D721Med (cell line): Measurements from ENCODE around the gene MESD.
A peak's percentile ranks its signal among the peaks of the same experiment; 100 is the strongest.

Source experiments
- DNase-seq: peaks from one replicate; pipeline ENCODE4 v3.0.0; 2011; ENCODE audit warnings: low spot score; ENCODE audit not compliant: insufficient read length
- FAIRE-seq: peaks from 2 replicates; lab custom pipeline; 2011; peaks lifted over from hg19 to GRCh38; lab: Jason Lieb, UNC
- TF ChIP-seq, protein P1 (sequence below): IDR thresholded peaks from 2 replicates; pipeline ENCODE4 v1.5.1; 2012; ENCODE audit warnings: mild to moderate bottlenecking, control low read depth; ENCODE audit not compliant: insufficient read depth; ENCODE audit errors: missing control alignments

The MESD gene

DNA sequence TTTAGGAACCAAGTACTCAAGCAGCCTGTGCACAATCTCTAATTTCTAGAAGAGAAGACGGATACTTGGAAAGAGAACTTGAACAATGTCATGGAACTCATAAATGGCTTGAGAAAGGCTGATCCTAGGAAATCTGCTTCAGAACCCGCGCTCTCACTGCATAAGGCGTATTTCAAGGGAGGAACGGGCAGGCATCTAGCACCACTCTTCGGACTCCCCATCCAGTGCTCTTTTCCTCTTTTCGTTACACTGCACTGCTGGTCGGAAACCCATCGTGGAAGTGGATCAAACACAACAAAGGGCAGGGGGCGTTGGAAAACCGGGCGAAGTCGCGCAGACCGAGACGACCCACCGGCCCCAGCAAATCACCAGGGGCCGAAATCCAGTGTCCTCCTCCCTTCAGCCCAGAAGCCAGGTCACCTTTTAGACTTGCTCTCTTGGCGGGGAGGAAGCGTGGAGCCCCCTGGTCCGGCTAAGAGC, 10.6 kb upstream of the MESD start:
- FAIRE-seq: no peak
- no peak for DNase-seq
- TF ChIP-seq, protein P1, sequence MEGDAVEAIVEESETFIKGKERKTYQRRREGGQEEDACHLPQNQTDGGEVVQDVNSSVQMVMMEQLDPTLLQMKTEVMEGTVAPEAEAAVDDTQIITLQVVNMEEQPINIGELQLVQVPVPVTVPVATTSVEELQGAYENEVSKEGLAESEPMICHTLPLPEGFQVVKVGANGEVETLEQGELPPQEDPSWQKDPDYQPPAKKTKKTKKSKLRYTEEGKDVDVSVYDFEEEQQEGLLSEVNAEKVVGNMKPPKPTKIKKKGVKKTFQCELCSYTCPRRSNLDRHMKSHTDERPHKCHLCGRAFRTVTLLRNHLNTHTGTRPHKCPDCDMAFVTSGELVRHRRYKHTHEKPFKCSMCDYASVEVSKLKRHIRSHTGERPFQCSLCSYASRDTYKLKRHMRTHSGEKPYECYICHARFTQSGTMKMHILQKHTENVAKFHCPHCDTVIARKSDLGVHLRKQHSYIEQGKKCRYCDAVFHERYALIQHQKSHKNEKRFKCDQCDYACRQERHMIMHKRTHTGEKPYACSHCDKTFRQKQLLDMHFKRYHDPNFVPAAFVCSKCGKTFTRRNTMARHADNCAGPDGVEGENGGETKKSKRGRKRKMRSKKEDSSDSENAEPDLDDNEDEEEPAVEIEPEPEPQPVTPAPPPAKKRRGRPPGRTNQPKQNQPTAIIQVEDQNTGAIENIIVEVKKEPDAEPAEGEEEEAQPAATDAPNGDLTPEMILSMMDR: no peak

- TF ChIP-seq, protein P1: no peak
- no peak for FAIRE-seq
- no peak for DNase-seq
Measured at GRCh38 chr15:80999623-81000036, 10.0 kb upstream of the MESD start.

DNA sequence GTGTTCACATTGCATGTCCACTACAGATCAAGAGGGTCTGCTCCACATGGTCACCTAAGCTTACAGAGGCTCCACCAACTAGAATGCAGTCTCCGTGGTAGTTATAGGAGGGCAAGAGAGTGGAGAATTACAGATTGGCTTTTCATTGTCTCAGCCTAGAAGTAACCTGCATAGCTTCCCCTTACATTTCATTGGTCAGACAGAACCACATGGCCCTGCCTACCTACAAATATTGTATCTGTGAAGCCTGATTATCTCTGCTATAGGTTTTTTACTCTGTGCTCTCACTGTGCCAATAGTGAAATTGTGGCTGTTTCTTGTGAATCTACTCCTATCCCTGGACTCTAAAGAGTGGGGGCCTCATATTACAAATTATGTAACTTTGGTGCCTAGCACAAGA, 8.6 kb upstream of the MESD start:
- DNase-seq: no peak
- TF ChIP-seq, protein P1: no peak
- no peak for FAIRE-seq

DNA sequence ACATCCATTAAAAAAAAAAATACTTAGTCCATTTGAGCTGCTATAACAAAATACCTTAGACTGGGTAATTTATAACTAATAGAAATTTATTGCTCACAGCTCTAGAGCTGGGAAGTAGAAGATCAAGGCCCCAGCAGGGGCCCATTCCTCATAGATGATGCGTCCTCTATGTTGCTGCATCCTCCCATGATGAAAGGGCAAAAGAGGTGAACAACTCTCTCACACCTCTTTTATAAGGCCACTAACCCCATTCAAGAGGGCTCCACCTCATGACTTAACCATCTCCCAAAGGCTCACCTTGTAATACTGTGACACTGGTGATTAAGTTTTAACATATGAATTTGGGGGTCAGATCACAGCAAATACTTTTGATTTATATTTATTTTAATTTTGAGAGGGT, 8.1 kb upstream of the MESD start:
- TF ChIP-seq, protein P1: no peak
- DNase-seq: no peak
- FAIRE-seq: no peak

- no peak for DNase-seq
- TF ChIP-seq, protein P1: peak; percentile 34
- FAIRE-seq: no peak
Measured at GRCh38 chr15:80996247-80996646, 6.6 kb upstream of the MESD start.

DNA sequence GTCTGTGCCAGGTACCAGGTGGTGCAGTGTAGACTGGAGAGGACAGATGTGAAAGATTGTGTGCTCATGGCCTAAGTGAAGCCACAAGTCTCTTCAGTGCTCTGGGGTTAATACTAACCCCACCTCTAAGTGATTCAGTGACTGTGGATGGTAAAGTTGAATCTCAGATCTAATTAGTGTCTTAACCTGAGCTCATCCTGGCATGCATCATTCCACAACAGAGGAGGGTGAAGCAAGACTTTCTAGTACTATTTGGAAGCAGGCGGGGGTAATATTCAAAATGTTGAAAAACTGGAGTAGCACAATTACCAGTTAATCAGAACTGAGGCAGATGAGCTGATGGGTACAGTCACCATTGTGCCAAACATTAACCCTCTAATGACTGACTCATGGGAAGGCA, 2.8 kb upstream of the MESD start:
- FAIRE-seq: no peak
- no peak for DNase-seq
- TF ChIP-seq, protein P1: no peak

DNA sequence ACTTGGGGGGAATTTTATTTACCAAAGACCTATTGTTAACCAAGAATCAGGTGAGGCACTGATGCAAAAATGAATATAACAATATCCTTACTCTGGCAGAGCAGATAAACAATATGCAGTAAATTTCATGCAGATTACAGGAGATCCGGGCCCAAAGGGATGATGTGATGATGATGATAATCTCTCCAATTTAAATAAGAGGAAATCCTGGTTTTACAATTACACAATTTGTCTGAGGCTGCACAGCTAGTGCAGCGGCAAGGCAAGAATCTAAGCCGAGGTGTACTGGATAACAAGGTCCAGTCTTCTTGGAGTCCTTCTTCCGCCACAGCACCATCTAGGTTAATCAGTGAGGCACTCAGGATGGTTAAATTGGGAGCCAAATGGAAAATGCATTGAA, 2.4 kb upstream of the MESD start:
- TF ChIP-seq, protein P1: no peak
- FAIRE-seq: no peak
- DNase-seq: no peak
